Endothelial cell of umbilical vein (primary cell): Measurements from ENCODE around the gene CYP4F8. TPM values are rescaled to one million over a fixed set of nuclear protein-coding genes. Genes with fewer than 3 reads are reported as not detected.
"Not testable (repeated sequence)": the region's sequence is repeated elsewhere in the genome, so short reads cannot be mapped to it uniquely, and the experiment has no call there.

Source experiments
- BruUV-seq: library from RNA; stranded (reverse); fragments of 400-500 nt; replicated peaks from 2 replicates; lab custom pipeline; 2021; lab: Mats Ljungman, UMichigan
- CTCF ChIA-PET: fragments of 300-600, 350-600 bp; sonication (Branson Sonifier 250); formaldehyde crosslinking; loops from one replicate; lab custom pipeline; 2021; ENCODE audit warnings: antibody characterized with exemption, inconsistent platforms; lab: Charles Lee
- POLR2A ChIA-PET: fragments of 300-600, 350-600 bp; sonication (Branson Sonifier 250); formaldehyde crosslinking; loops from one replicate; lab custom pipeline; 2021; ENCODE audit warnings: antibody characterized with exemption, inconsistent platforms; lab: Charles Lee
- DNase-seq: peaks from one replicate; pipeline ENCODE4 v3.0.0-alpha.2; 2011; ENCODE audit warnings: low read depth, low spot score
- FAIRE-seq: peaks from 2 replicates; lab custom pipeline; 2011; peaks lifted over from hg19 to GRCh38; lab: Jason Lieb, UNC
- H2AFZ ChIP-seq: 2 replicates; pipeline ENCODE4 v1.6.0; 2012; ENCODE audit warnings: low read depth, low read length, control low read depth, inconsistent platforms
- H3K27ac ChIP-seq: 2 replicates; pipeline ENCODE4 v1.5.1; 2011; ENCODE audit warnings: low read depth, mild to moderate bottlenecking, control low read depth, low read length, moderate library complexity; ENCODE audit not compliant: insufficient read depth
- H3K27me3 ChIP-seq, 2 experiments: 2 replicates each; pipeline versions ENCODE4 v1.6.0 to v1.6.1; 2011; ENCODE audit warnings: low read length in 2 of 2, mixed read lengths in 1 of 2; ENCODE audit not compliant: control insufficient read depth in 2 of 2, insufficient read depth in 2 of 2
- H3K36me3 ChIP-seq, 2 experiments: 2 replicates in 1 of 2; 3 replicates in 1 of 2; pipeline ENCODE4 v1.5.1; 2011; ENCODE audit warnings: low read length in 2 of 2, mild to moderate bottlenecking in 1 of 2, moderate library complexity in 1 of 2; ENCODE audit not compliant: control insufficient read depth in 2 of 2, insufficient read depth in 2 of 2; ENCODE audit errors: extremely low read depth in 1 of 2
- H3K4me1 ChIP-seq: 3 replicates; pipeline ENCODE4 v1.5.1; 2011; ENCODE audit warnings: mild to moderate bottlenecking, low read length; ENCODE audit not compliant: control insufficient read depth, insufficient read depth; ENCODE audit errors: extremely low read depth
- H3K4me2 ChIP-seq: 2 replicates; pipeline ENCODE4 v1.6.1; 2011; ENCODE audit warnings: low read length, control low read depth, mixed read lengths; ENCODE audit not compliant: insufficient read depth
- H3K4me3 ChIP-seq, 3 experiments: fragments of 200-600 bp in 1 of 3; sonication (generic), shearing (Covaris generic) in 1 of 3; replicated peaks in 1 of 3; 2 replicates each; pipeline ENCODE4 v1.5.1; 2011 to 2016; ENCODE audit warnings: control low read depth in 3 of 3, low read length in 3 of 3, mild to moderate bottlenecking in 2 of 3, inconsistent platforms in 1 of 3, low read depth in 1 of 3, moderate library complexity in 1 of 3; ENCODE audit not compliant: insufficient read depth in 1 of 3
- H3K79me2 ChIP-seq: 2 replicates; pipeline ENCODE4 v1.6.0; 2012; ENCODE audit warnings: low read length, inconsistent platforms; ENCODE audit not compliant: control insufficient read depth, insufficient read depth
- H3K9ac ChIP-seq: replicated peaks from 2 replicates; pipeline ENCODE3; 2011; ENCODE audit warnings: low read length, control low read depth; ENCODE audit not compliant: insufficient read depth; ENCODE audit errors: extremely low read depth
- H3K9me1 ChIP-seq: replicated peaks from 3 replicates; pipeline ENCODE4 v1.6.0; 2011; ENCODE audit warnings: mild to moderate bottlenecking, low read length; ENCODE audit not compliant: control insufficient read depth, insufficient read depth; ENCODE audit errors: extremely low read depth
- H3K9me3 ChIP-seq: replicated peaks from 2 replicates; pipeline ENCODE4 v1.5.1; 2012; ENCODE audit warnings: low read length, inconsistent platforms; ENCODE audit not compliant: control insufficient read depth, insufficient read depth
- H4K20me1 ChIP-seq: replicated peaks from 2 replicates; pipeline ENCODE3; 2011; ENCODE audit warnings: mild to moderate bottlenecking, low read length; ENCODE audit not compliant: control insufficient read depth, insufficient read depth; ENCODE audit errors: extremely low read depth
- CTCF ChIP-seq, 2 donors: IDR thresholded peaks; 1 replicate in 1 of 2; 2 replicates in 1 of 2; pipeline ENCODE4 v1.5.1; 2011; ENCODE audit warnings: low read length in 2 of 2, mild to moderate bottlenecking in 2 of 2, moderate library complexity in 2 of 2, control low read depth in 1 of 2, inconsistent platforms in 1 of 2, low read depth in 1 of 2; ENCODE audit not compliant: insufficient read depth in 1 of 2; ENCODE audit errors: extremely low read depth in 1 of 2
- EZH2 ChIP-seq: IDR thresholded peaks from 2 replicates; pipeline ENCODE4 v1.6.1; 2012; ENCODE audit warnings: borderline replicate concordance, low read depth, mild to moderate bottlenecking, moderate library complexity, low read length, inconsistent platforms; ENCODE audit not compliant: severe bottlenecking
- FOS ChIP-seq: IDR thresholded peaks from 2 replicates; pipeline ENCODE4 v1.6.1; 2011; ENCODE audit warnings: mild to moderate bottlenecking, low read length, moderate library complexity, borderline replicate concordance; ENCODE audit not compliant: insufficient read depth
- GATA2 ChIP-seq: IDR thresholded peaks from 2 replicates; pipeline ENCODE4 v1.7.0; 2011; ENCODE audit warnings: low read depth, mild to moderate bottlenecking, moderate library complexity, mixed read lengths, low read length; ENCODE audit not compliant: insufficient read length, insufficient read depth
- JUN ChIP-seq: IDR thresholded peaks from 2 replicates; pipeline ENCODE4 v1.6.1; 2011; ENCODE audit warnings: borderline replicate concordance, low read depth; ENCODE audit not compliant: insufficient read length, insufficient read depth
- MAX ChIP-seq: IDR thresholded peaks from 2 replicates; pipeline ENCODE4 v1.6.1; 2011; ENCODE audit not compliant: insufficient read depth, insufficient read length
- MYC ChIP-seq: IDR thresholded peaks from one replicate; pipeline ENCODE4 v1.6.1; 2011; ENCODE audit warnings: mild to moderate bottlenecking, low read depth, low read length
- POLR2A ChIP-seq: IDR thresholded peaks from 2 replicates; pipeline ENCODE4 v1.6.1; 2012; ENCODE audit warnings: low read depth, mild to moderate bottlenecking, control low read depth, low read length
- POLR2AphosphoS5 ChIP-seq: IDR thresholded peaks from 2 replicates; pipeline ENCODE4 v1.6.1; 2012; ENCODE audit warnings: low read depth, mild to moderate bottlenecking, control low read depth, low read length, moderate library complexity; ENCODE audit not compliant: insufficient read depth
- dilution Hi-C: fragments of 300-500 bp; cut with MboI; formaldehyde crosslinking; loops from one replicate; pipeline ENCODE4 v1.15.0; 2019; ENCODE audit warnings: low sequenced_read_pairs; ENCODE audit not compliant: extremely low pct_ligation_motif_present
- intact Hi-C: fragments of 100-400 bp; cut with micrococcal nuclease; formaldehyde crosslinking; loops from one replicate; pipeline ENCODE4 v1.10.0; 2022
- polyA plus RNA-seq, 4 experiments: library from polyadenylated mRNA; depleted of rRNA in 3 of 4; stranded (reverse) in 3 of 4; unstranded in 1 of 4; fragments of >200 nt; gene quantifications; 2 replicates each; pipeline versions ENCODE4 v1.2.1 to v1.2.3, GENCODE V29; 2011 to 2012; ENCODE audit warnings: missing spikeins in 1 of 4
- total RNA-seq: library from RNA; stranded (reverse); gene quantifications from 2 replicates; pipeline ENCODE4 v1.2.3, GENCODE V29; 2021

Gene CYP4F8
- total and polyA plus RNA-seq, 2 donors (not counting 3 experiments of a cell fraction or from before 2014, with no cell fraction given) = not detected

- dilution Hi-C loops = no loop called here
Measured at GRCh38 chr19:15679089-15679488, 64.1 kb downstream of the CYP4F8 start.

GRCh38 chr19:15679865-15680264 lies 64.8 kb downstream of the CYP4F8 start:
- H3K9ac ChIP-seq, H2AFZ ChIP-seq, H4K20me1 ChIP-seq, H3K9me3 ChIP-seq, H3K9me1 ChIP-seq, H3K4me3 ChIP-seq, CTCF ChIA-PET, DNase-seq, FAIRE-seq, H3K36me3 ChIP-seq, BruUV-seq, intact Hi-C loops, dilution Hi-C loops, H3K79me2 ChIP-seq, H3K4me2 ChIP-seq, POLR2A ChIA-PET, H3K4me1 ChIP-seq, H3K27me3 ChIP-seq, H3K27ac ChIP-seq: not testable (repeated sequence)

More at GRCh38 chr19:15679089-15679488, 64.1 kb downstream of the CYP4F8 start:
- Histone ChIP-seq H3K4me2 (no peak overlapping the region), H3K9me3 (no peaks in the 10 kb centered on the region), H3K4me1 (no peaks in the 10 kb centered on the region), H2AFZ (no peak overlapping the region), H3K27me3 (no peaks in the 10 kb centered on the region), H3K27ac (no peak overlapping the region), H3K36me3 (no peaks in the 10 kb centered on the region), H3K9ac (no peak overlapping the region), H3K9me1 (no peaks in the 10 kb centered on the region), H3K4me3 (no peak overlapping the region), H4K20me1 (no peaks in the 10 kb centered on the region), H3K79me2 (no peaks in the 10 kb centered on the region)
- BruUV-seq = no TSS peak
- ChIA-PET POLR2A (no interaction called here), CTCF (no interaction called here)
- no peak for TF ChIP-seq CTCF (IDR thresholded peaks at IDR 0.05; ENCODE audit: extremely low read depth in 1 of 2, insufficient read depth in 1 of 2, low read depth in 1 of 2, low read length in 2 of 2)
- TF ChIP-seq MAX = no peak
- TF ChIP-seq EZH2 = no peak
- no peak for TF ChIP-seq JUN
- TF ChIP-seq GATA2 = no peak
- TF ChIP-seq FOS = no peak
- TF ChIP-seq POLR2AphosphoS5 = no peak
- no peak for TF ChIP-seq POLR2A
- TF ChIP-seq MYC = no peak
- FAIRE-seq = no peak
- intact Hi-C loops = no loop called here
- no peak for DNase-seq
